Heart right ventricle (tissue), 16 donors: ENCODE data around the gene CMYA5. TPM values are rescaled to one million over a fixed set of nuclear protein-coding genes. Genes with fewer than 3 reads are reported as not detected.
A peak's percentile ranks its signal among the peaks of the same experiment; 100 is the strongest.

Source experiments
- ATAC-seq, 8 donors: fragments of 200-7000 bp; cut with Tn5 transposase; one replicate each; pipeline ENCODE4 v1.9.1; 2020; ENCODE audit warnings: mild to moderate bottlenecking in 8 of 8, moderate library complexity in 8 of 8, moderate number of reproducible peaks in 1 of 8
- DNase-seq, 2 donors: peaks; one replicate each; pipeline ENCODE4 v3.0.0-alpha.2; 2020
- H3K27ac ChIP-seq, 10 donors: fragments of 200-600 bp; sonication (generic) in 2 of 10; one replicate each; pipeline versions ENCODE4 v1.5.0 to v1.8.0; 2020 to 2022; ENCODE audit warnings: mild to moderate bottlenecking in 3 of 10
- H3K27me3 ChIP-seq, 7 donors: fragments of 200-600 bp; one replicate each; pipeline ENCODE4 v1.8.0; 2021 to 2022; ENCODE audit warnings: mild to moderate bottlenecking in 2 of 7
- H3K36me3 ChIP-seq, 9 donors: fragments of 200-600 bp; sonication (generic) in 1 of 9; one replicate each; pipeline versions ENCODE4 v1.5.0 to v1.8.0; 2020 to 2022; ENCODE audit warnings: mild to moderate bottlenecking in 2 of 9
- H3K4me1 ChIP-seq, 9 donors: fragments of 200-600 bp; sonication (generic) in 1 of 9; one replicate each; pipeline versions ENCODE4 v1.5.0 to v1.8.0; 2020 to 2022; ENCODE audit warnings: mild to moderate bottlenecking in 4 of 9
- H3K4me3 ChIP-seq, 10 donors: fragments of 200-600 bp; sonication (generic) in 2 of 10; one replicate each; pipeline versions ENCODE4 v1.5.0 to v1.8.0; 2020 to 2022; ENCODE audit warnings: mild to moderate bottlenecking in 7 of 10, moderate library complexity in 2 of 10
- H3K9me3 ChIP-seq, 11 donors: fragments of 200-600 bp in 10 of 11; sonication (generic) in 2 of 11; one replicate each; pipeline versions ENCODE4 v1.5.0 to v1.8.0; 2013 to 2022; ENCODE audit warnings: mild to moderate bottlenecking in 2 of 11, control low read depth in 1 of 11, moderate library complexity in 1 of 11
- WGBS, 2 donors: extraction: QIAGEN DNeasy Blood & Tissue Kit; methylation state at CpG; one replicate each; pipeline ENCODE4 v1.1.7; 2013; ENCODE audit warnings: inconsistent platforms in 1 of 2; 5-methylcytosine and 5-hydroxymethylcytosine counted together
- intact Hi-C, 10 donors: fragments of 100-400 bp; cut with DNase I; formaldehyde crosslinking; loops; one replicate each; pipeline versions ENCODE4 v1.11.1 to v1.14.2; 2022
- polyA plus RNA-seq, 2 donors: library from polyadenylated mRNA; stranded (reverse); fragments of 200-250 nt; gene quantifications; one replicate each; pipeline ENCODE4 v1.2.3, GENCODE V29; 2013
- total RNA-seq, 10 donors: library from RNA; stranded (reverse); fragmentation: NEBNext Ultra II Directional in 3 of 10; extraction: Animal tissue kit (Norgen Biotek cat#: 25700) in 3 of 10; gene quantifications; one replicate each; pipeline versions ENCODE4 v1.2.1 to v1.2.4, GENCODE V29; 2021 to 2023
- TF ChIP-seq, protein P1 (sequence below), 9 donors: fragments of 200-600 bp; sonication (generic) in 2 of 9; IDR thresholded peaks; one replicate each; pipeline versions ENCODE4 v1.5.0 to v1.8.0; 2021 to 2022; ENCODE audit warnings: antibody characterized with exemption in 9 of 9, mild to moderate bottlenecking in 5 of 9, moderate library complexity in 1 of 9
- donor health status: Arrhythmogenic right ventricular cardiomyopathy.
- donor health status: ischemic (EF 13 %, LVEDD 7.1; RV severe dilation, severe dysfunction).
- donor health status: healthy with polysubstance abuse.
- donor health status: DM: no; HTN: yes; CAD: no.
- donor health status: DM: no; HTN: no; CAD: no.
- donor health status: ischemic (EF 25% LVEDD 6.9; RV normal size, moderate dysfunction).
- donor health status: ischemic (EF 25% LVEDD 5.7; RV mildly dilated, moderate dysfunction).
- donor health status: healthy.
- donor health status: DM: yes; HTN: yes; CAD: no.
- donor health status: Ischemic cardiomyopathy.
- donor health status: ischemic (EF 35%, LVEDD 5.7; RV mildly dilated, moderate dysfunction).
- donor health status: nonischemic (EF 11% LVEDD 7.7; RV severe dilation, severe dysfunction).
- donor health status: DM: yes; HTN: yes; CAD: no.
- donor health status: PGD.
- donor health status: ischemic (EF 29% LVEDD 5.4; RV normal size, mild dysfunction).
- donor health status: nonischemic (EF 23%, LVEDD 6.1; RV moderate dilation, normal function).

The CMYA5 gene
- total and polyA plus RNA-seq, 12 donors: 202 to 1,721 (median 979) TPM

DNA sequence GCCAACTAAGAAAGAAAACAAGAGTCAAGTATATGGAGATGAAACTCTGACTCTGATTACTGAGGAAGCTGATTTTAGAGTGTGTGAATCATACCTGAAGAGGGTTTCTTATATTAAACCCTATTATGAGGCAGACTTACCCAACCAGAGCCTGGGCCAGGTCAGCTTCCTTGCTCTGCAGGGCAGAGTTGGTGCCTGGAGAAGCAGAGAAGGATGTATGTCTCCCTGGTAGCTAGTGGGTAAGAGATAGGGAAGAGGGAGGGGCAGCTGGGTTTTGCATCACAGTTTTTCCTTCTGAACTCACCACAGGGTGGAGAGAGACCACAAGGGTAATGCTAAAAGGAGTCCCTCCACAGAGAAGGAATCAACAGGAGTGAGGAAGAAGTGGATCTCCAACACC lies 104.1 kb downstream of the CMYA5 start:
- H3K9me3 ChIP-seq: no peaks in the 10 kb centered on the region
- peak overlapping the region in 5 of 10 donors; percentile 42 to 77 (median 58) for H3K27ac ChIP-seq
- intact Hi-C loops: no loop called here
- TF ChIP-seq, protein P1, sequence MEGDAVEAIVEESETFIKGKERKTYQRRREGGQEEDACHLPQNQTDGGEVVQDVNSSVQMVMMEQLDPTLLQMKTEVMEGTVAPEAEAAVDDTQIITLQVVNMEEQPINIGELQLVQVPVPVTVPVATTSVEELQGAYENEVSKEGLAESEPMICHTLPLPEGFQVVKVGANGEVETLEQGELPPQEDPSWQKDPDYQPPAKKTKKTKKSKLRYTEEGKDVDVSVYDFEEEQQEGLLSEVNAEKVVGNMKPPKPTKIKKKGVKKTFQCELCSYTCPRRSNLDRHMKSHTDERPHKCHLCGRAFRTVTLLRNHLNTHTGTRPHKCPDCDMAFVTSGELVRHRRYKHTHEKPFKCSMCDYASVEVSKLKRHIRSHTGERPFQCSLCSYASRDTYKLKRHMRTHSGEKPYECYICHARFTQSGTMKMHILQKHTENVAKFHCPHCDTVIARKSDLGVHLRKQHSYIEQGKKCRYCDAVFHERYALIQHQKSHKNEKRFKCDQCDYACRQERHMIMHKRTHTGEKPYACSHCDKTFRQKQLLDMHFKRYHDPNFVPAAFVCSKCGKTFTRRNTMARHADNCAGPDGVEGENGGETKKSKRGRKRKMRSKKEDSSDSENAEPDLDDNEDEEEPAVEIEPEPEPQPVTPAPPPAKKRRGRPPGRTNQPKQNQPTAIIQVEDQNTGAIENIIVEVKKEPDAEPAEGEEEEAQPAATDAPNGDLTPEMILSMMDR (IDR thresholded peaks at IDR 0.05): no peak
- H3K27me3 ChIP-seq: no peaks in the 10 kb centered on the region
- DNase-seq (no peak), ATAC-seq (peak in 1 of 8 donors; percentile 3)
- H3K36me3 ChIP-seq: peaks cover 0 to 97% (median 17%) of the 10 kb centered on the region in 9 donors
- peaks cover 0 to 59% (median 17%) of the 10 kb centered on the region in 9 donors for H3K4me1 ChIP-seq
- H3K4me3 ChIP-seq: no peak overlapping the region

DNA sequence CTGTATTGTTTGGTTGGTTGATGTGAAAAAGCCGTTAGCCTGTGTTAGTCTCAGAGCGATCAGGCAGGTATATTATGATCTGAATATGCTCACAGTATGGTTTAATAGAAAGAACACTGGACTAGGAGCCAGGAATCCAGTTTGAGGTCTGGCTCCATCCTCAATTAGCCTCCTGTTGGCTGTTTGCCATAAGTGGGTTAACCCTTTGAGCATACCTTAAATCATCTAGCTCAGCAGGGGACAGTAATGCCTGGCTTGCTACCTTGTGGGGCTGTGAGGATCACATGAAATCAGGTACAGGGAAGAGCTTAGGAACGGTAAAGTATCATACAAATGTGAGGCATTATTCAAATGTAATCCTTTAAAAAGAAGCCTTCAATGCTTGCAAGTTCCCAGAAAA lies 104.7 kb downstream of the CMYA5 start:
- no peaks in the 10 kb centered on the region for H3K27me3 ChIP-seq
- no peaks in the 10 kb centered on the region for H3K9me3 ChIP-seq
- H3K27ac ChIP-seq: peak overlapping the region in 3 of 10 donors; percentile 2 to 77 (median 42)
- TF ChIP-seq, protein P1 (IDR thresholded peaks at IDR 0.05): no peak
- no peak overlapping the region for H3K4me3 ChIP-seq
- DNase-seq: no peak
- ATAC-seq: no peak
- intact Hi-C loops: no loop called here
- WGBS, 2 donors: 85 to 89% methylated on average over 3 of the region's 3 CpGs
- H3K4me1 ChIP-seq: peaks cover 0 to 59% (median 17%) of the 10 kb centered on the region in 9 donors
- peaks cover 0 to 97% (median 20%) of the 10 kb centered on the region in 9 donors for H3K36me3 ChIP-seq

DNA sequence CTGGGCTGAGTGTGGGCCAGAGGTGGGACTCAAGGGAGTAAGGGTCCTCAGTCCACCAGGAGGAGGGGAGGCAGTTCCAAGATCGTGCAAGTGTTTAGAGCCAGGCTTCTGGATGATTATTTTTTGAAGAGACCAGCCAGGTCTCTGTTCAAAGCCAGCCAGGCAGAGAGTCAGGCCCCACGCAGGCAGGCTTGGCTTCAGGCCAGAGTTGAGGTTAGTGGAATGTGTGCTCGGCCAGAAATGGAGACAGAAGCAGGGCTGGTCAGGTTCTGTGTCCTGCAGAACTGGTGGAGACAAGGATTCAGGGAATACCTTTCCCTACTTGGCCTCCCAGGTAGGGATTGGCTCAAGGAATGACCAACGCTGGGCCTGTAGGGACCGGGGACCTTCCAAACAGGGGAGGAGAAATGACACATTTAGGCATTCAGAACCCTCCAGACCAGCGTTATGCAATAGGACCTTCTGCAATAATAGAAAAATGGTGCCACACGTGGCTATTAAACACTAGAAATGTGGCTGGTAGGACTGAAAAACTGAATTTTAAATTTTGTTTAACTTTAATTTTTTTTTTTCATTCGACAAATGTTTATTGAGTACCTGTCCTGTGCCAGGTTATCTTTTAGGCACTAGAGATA lies 106.2 kb downstream of the CMYA5 start:
- Histone ChIP-seq H3K4me1 (peaks cover 0 to 66% (median 17%) of the 10 kb centered on the region in 9 donors), H3K27ac (peak overlapping the region in 6 of 10 donors; percentile 41 to 77 (median 56))
- 55 to 63% methylated on average over 8 of the region's 8 CpGs for WGBS, 2 donors

DNA sequence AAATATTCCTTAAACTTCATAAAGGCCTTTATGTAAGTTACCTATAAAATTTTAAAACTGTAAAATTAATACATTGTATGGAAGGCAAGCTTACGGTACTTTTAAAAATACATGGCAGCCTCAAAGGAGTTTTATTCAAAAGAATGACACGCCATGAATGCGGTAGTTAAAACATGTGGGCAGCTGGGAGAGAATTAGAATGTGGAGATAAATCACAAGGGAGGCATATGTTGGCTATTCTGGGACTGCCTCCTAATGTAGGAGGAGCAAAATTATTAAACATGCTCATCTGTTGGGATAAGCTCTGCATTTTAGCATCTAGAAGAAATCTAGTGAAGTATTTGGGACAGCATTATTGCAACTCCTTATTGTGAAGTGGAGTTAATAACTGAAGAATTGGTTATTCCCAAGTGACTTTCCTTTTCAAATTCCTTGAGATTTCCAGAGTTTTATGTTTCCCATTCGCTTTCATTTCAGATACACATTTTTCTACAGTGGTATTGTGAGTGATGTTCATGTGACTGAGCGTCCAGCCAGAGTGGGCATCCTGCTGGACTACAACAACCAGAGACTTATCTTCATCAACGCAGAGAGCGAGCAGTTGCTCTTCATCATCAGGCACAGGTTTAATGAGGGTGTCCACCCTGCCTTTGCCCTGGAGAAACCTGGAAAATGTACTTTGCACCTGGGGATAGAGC lies 109.4 kb downstream of the CMYA5 start:
- TF ChIP-seq, protein P1 (IDR thresholded peaks at IDR 0.05): no peak
- Histone ChIP-seq H3K4me1 (peaks cover 0 to 66% (median 26%) of the 10 kb centered on the region in 9 donors), H3K27me3 (no peaks in the 10 kb centered on the region), H3K9me3 (no peaks in the 10 kb centered on the region), H3K27ac (peak overlapping the region in 5 of 10 donors; percentile 1 to 35 (median 29)), H3K4me3 (no peak overlapping the region), H3K36me3 (peaks cover 0 to 96% (median 4%) of the 10 kb centered on the region in 9 donors)
- 85 to 89% methylated on average over 7 of the region's 7 CpGs for WGBS, 2 donors
- DNase-seq (no peak), ATAC-seq (peak in 1 of 8 donors; percentile 29)
- intact Hi-C loops: no loop called here

More for the DNA sequence above, 106.2 kb downstream of the CMYA5 start:
- H3K9me3 ChIP-seq: no peaks in the 10 kb centered on the region
- intact Hi-C loops: no loop called here
- no peaks in the 10 kb centered on the region for H3K27me3 ChIP-seq
- TF ChIP-seq, protein P1 (IDR thresholded peaks at IDR 0.05): no peak
- DNase-seq: peak; percentile 55 to 71
- peaks cover 0 to 97% (median 18%) of the 10 kb centered on the region in 9 donors for H3K36me3 ChIP-seq
- H3K4me3 ChIP-seq: no peak overlapping the region
- ATAC-seq: peak in 7 of 8 donors; percentile 10 to 89 (median 71)
